Cardiac muscle cell (in vitro differentiated cells and primary cell): Measurements from ENCODE around the gene KPNA5. TPM values are rescaled to one million over a fixed set of nuclear protein-coding genes. Genes with fewer than 3 reads are reported as not detected.
"Not testable (repeated sequence)": the region's sequence is repeated elsewhere in the genome, so short reads cannot be mapped to it uniquely, and the experiment has no call there.

Experiments used
- DNase-seq, 2 donors: peaks; one replicate each; pipeline versions ENCODE4 v3.0.0 to v3.0.0-alpha.2; 2010 to 2017; ENCODE audit warnings: low read depth in 1 of 2, low spot score in 1 of 2
- H3K27ac ChIP-seq: fragments of 200-600 bp; sonication (generic); 2 replicates; pipeline ENCODE4 v1.5.1; 2016
- H3K27me3 ChIP-seq: fragments of 200-600 bp; sonication (generic); 2 replicates; pipeline ENCODE4 v1.6.0; 2016; ENCODE audit warnings: control low read depth
- H3K36me3 ChIP-seq: fragments of 200-600 bp; sonication (generic); 2 replicates; pipeline ENCODE4 v1.5.1; 2016; ENCODE audit warnings: control low read depth
- H3K4me1 ChIP-seq: fragments of 200-600 bp; sonication (generic); 2 replicates; pipeline ENCODE4 v1.8.1; 2017; ENCODE audit warnings: low read depth, mild to moderate bottlenecking, mixed run types
- H3K4me3 ChIP-seq: fragments of 200-600 bp; sonication (generic); 2 replicates; pipeline ENCODE4 v1.5.1; 2016; ENCODE audit warnings: mild to moderate bottlenecking
- H3K9me3 ChIP-seq: fragments of 200-600 bp; sonication (generic); 2 replicates; pipeline ENCODE4 v1.5.1; 2017; ENCODE audit warnings: low read depth, mild to moderate bottlenecking, control low read depth
- polyA plus RNA-seq: library from polyadenylated mRNA; unstranded; fragments of >200 nt; fragmentation: Nextera tagmentation; extraction: Ambion mirVana; gene quantifications from 2 replicates; pipeline ENCODE4 v1.2.1, GENCODE V29; 2016
- total RNA-seq: library from RNA; depleted of rRNA; stranded (reverse); fragments of >200 nt; gene quantifications from 2 replicates; pipeline ENCODE4 v1.2.3, GENCODE V29; 2016
- TF ChIP-seq, protein P1 (sequence below): IDR thresholded peaks from 2 replicates; pipeline ENCODE4 v1.5.1; 2012; ENCODE audit warnings: low read depth, mild to moderate bottlenecking, low read length

Gene KPNA5
- total and polyA plus RNA-seq, 2 experiments from 2014 or later, result 9.0 to 15.4 TPM

DNA sequence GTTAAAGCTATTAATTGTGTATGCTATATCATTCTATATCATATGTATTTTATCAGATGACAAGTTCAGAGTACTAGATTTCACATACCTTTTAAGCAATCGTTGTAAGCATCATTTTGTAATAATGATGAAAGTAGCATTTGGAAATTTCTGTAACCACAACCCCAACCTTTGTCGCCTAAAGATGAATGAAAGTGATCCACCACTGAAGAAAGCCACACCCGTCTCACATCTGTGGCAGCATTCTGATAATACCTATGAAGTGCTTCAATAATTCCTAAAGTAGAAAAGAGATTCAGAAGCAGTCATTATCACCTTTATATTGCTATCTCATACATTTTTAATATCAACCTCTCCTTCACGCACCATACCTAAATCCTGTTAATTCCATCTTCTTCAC, 29.1 kb upstream of the KPNA5 start:
- Histone ChIP-seq H3K4me1 (no peaks in the 10 kb centered on the region), H3K27ac (no peak overlapping the region), H3K36me3 (peaks cover 12% of the 10 kb centered on the region), H3K9me3 (no peaks in the 10 kb centered on the region), H3K27me3 (no peaks in the 10 kb centered on the region), H3K4me3 (no peak overlapping the region)
- no peak for DNase-seq
- TF ChIP-seq, protein P1, sequence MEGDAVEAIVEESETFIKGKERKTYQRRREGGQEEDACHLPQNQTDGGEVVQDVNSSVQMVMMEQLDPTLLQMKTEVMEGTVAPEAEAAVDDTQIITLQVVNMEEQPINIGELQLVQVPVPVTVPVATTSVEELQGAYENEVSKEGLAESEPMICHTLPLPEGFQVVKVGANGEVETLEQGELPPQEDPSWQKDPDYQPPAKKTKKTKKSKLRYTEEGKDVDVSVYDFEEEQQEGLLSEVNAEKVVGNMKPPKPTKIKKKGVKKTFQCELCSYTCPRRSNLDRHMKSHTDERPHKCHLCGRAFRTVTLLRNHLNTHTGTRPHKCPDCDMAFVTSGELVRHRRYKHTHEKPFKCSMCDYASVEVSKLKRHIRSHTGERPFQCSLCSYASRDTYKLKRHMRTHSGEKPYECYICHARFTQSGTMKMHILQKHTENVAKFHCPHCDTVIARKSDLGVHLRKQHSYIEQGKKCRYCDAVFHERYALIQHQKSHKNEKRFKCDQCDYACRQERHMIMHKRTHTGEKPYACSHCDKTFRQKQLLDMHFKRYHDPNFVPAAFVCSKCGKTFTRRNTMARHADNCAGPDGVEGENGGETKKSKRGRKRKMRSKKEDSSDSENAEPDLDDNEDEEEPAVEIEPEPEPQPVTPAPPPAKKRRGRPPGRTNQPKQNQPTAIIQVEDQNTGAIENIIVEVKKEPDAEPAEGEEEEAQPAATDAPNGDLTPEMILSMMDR, result no peak

DNA sequence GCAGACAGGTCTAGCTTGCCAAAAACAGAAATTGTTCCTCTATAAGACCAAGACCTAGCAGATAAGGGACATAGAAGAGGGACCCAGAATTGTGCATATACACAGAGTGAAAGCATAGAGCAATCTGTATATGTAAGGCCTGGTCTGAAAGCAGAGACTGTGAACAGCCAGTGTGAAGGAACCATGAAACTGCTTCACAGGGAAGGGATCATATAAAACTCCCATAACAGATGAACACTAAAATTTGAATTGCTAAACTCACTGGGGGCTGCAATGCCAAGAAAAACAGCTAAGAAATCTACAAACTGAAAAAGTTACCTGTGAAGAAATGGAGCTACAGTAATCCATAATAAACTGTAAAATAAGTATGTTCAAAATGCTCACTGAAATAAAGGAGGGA, 19.4 kb upstream of the KPNA5 start:
- H3K27ac ChIP-seq, result no peak overlapping the region
- no peaks in the 10 kb centered on the region for H3K9me3 ChIP-seq
- peaks cover 7% of the 10 kb centered on the region for H3K4me1 ChIP-seq
- DNase-seq, result no peak
- TF ChIP-seq, protein P1, result no peak
- H3K36me3 ChIP-seq, result peaks cover 10% of the 10 kb centered on the region
- H3K27me3 ChIP-seq, result no peaks in the 10 kb centered on the region
- H3K4me3 ChIP-seq, result no peak overlapping the region

GRCh38 chr6:116662202-116662601, 18.8 kb upstream of the KPNA5 start:
- H3K9me3 ChIP-seq, result no peaks in the 10 kb centered on the region
- peaks cover 13% of the 10 kb centered on the region for H3K4me1 ChIP-seq
- no peak overlapping the region for H3K27ac ChIP-seq
- no peak overlapping the region for H3K4me3 ChIP-seq
- TF ChIP-seq, protein P1, result no peak
- peaks cover 6% of the 10 kb centered on the region for H3K36me3 ChIP-seq
- no peaks in the 10 kb centered on the region for H3K27me3 ChIP-seq
- DNase-seq, result no peak

DNA sequence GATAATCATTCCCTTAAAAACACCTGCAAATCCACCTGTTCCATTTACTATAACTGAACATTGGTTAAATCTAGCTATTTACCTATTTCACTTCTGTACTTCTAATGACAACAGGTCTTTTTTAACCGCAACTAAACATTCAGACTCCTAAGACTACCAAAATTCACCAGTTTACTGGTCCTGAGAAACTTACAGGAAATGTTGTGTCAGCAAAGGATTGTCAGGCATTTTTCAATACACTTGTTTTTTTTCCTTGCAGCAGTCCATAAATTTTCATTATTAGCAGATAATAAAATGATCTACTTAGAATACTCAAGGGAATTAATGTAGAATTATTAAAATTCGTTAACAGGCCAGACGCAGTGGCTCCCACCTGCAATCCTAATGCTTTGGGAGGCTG, 17.7 kb upstream of the KPNA5 start:
- no peak for DNase-seq
- Histone ChIP-seq H3K4me3 (no peak overlapping the region), H3K9me3 (no peaks in the 10 kb centered on the region), H3K4me1 (peaks cover 19% of the 10 kb centered on the region), H3K27me3 (no peaks in the 10 kb centered on the region), H3K36me3 (peaks cover 4% of the 10 kb centered on the region), H3K27ac (no peak overlapping the region)
- TF ChIP-seq, protein P1, result no peak

DNA sequence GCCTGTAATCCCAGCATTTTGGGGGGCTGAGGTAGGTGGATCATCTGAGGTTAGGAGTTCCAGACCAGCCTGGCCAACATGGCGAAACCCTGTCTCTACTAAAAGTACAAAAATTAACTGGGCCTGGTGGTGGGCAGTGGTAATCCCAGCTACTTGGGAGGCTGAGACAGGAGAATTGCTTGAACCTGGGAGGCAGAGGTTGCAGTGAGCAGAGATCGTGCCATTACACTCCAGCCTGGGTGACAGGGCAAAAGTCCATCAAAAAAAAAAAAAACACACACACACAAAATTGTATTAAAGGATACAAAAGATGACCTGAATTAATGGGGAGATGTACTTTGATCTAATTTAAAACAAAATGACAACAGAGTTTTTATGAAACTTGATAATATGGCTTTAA, 16.8 kb upstream of the KPNA5 start:
- H3K4me3 ChIP-seq, H3K27ac ChIP-seq, DNase-seq, H3K27me3 ChIP-seq, H3K9me3 ChIP-seq, H3K36me3 ChIP-seq: not testable (repeated sequence)
- peaks cover 19% of the 10 kb centered on the region for H3K4me1 ChIP-seq

DNA sequence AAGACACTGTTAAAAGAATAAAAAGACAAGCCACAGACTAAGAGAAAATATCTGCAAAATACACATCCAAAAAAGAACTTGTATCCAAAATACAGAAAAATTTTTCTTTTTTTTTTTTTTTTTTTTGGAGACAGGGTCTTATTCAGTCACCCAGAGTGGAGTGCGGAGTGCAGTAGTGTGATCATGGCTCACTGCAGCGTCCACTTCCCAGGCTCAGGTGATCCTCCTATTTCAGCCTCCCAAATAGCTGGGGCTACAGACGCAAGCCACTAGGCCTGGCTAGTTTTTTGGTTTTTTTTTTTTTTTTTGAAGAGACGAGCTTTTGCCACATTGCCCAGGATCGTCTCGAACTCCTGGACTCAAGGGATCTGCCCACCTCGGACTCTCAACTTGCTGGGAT, 15.5 kb upstream of the KPNA5 start:
- H3K36me3 ChIP-seq, result no peaks in the 10 kb centered on the region
- no peaks in the 10 kb centered on the region for H3K9me3 ChIP-seq
- no peak for DNase-seq
- H3K4me1 ChIP-seq, result peaks cover 19% of the 10 kb centered on the region
- H3K4me3 ChIP-seq, result no peak overlapping the region
- H3K27me3 ChIP-seq, result no peaks in the 10 kb centered on the region
- no peak overlapping the region for H3K27ac ChIP-seq
- TF ChIP-seq, protein P1, result no peak
